Erythroblast (primary cell): ENCODE results near the gene CFAP52.

ENCODE experiments used
- GATA1 ChIP-seq: IDR thresholded peaks from 2 replicates; pipeline ENCODE4 v1.6.1; 2011; ENCODE audit warnings: low read depth, mild to moderate bottlenecking, control low read depth, low read length, moderate library complexity
- POLR2A ChIP-seq: IDR thresholded peaks from 2 replicates; pipeline ENCODE4 v1.6.1; 2011; ENCODE audit warnings: mild to moderate bottlenecking, low read length

- TF ChIP-seq POLR2A (no peak), GATA1 (no peak)
These were observed 99.6 kb downstream of the CFAP52 start for GRCh38 chr17:9676084-9676483.
